ENCODE data around the gene NOVA2. TPM values are rescaled to one million over a fixed set of nuclear protein-coding genes. Genes with fewer than 3 reads are reported as not detected.

The NOVA2 gene
- polyA plus RNA-seq, 3 donors = 2.8 to 4.1 (median 2.9) TPM

- no peak for DNase-seq (ENCODE audit: low read depth in 3 of 3, low spot score in 2 of 3)
Observed at GRCh38 chr19:46002678-46003275, 29.1 kb upstream of the NOVA2 start.

- no peak for DNase-seq (ENCODE audit: low read depth in 3 of 3, low spot score in 2 of 3)
Observed at GRCh38 chr19:46000491-46001246, 27.0 kb upstream of the NOVA2 start.

- DNase-seq (ENCODE audit: low read depth in 3 of 3, low spot score in 2 of 3) = no peak
Observed at GRCh38 chr19:45999653-46000121, 26.0 kb upstream of the NOVA2 start.

GRCh38 chr19:45998834-45999233, 25.2 kb upstream of the NOVA2 start:
- DNase-seq (ENCODE audit: low read depth in 3 of 3, low spot score in 2 of 3) = no peak

GRCh38 chr19:45996933-45997332, 23.3 kb upstream of the NOVA2 start:
- no peak for DNase-seq (ENCODE audit: low read depth in 3 of 3, low spot score in 2 of 3)

GRCh38 chr19:45995715-45996385, 22.2 kb upstream of the NOVA2 start:
- DNase-seq (ENCODE audit: low read depth in 3 of 3, low spot score in 2 of 3) = no peak

- peak; percentile 99 to 100 (median 99) for DNase-seq (ENCODE audit: low read depth in 3 of 3, low spot score in 2 of 3)
Observed at GRCh38 chr19:45994998-45995714, 21.5 kb upstream of the NOVA2 start, which contains the start of gene CCDC61. CCDC61 (plus strand) TSS chr19:45995467; CDS start chr19:46003019, 7,552 bp downstream.

GRCh38 chr19:45994456-45994997, 20.9 kb upstream of the NOVA2 start:
- DNase-seq (ENCODE audit: low read depth in 3 of 3, low spot score in 2 of 3) = no peak

- DNase-seq (ENCODE audit: low read depth in 3 of 3, low spot score in 2 of 3) = no peak
Observed at GRCh38 chr19:45990113-45990728, 16.6 kb upstream of the NOVA2 start.

GRCh38 chr19:45985321-45985720, 11.7 kb upstream of the NOVA2 start:
- DNase-seq (ENCODE audit: low read depth in 3 of 3, low spot score in 2 of 3) = no peak

- DNase-seq (ENCODE audit: low read depth in 3 of 3, low spot score in 2 of 3) = no peak
Observed at GRCh38 chr19:45981350-45981749, 7.7 kb upstream of the NOVA2 start.

- DNase-seq (ENCODE audit: low read depth in 3 of 3, low spot score in 2 of 3) = no peak
Observed at GRCh38 chr19:45978156-45978555, 4.5 kb upstream of the NOVA2 start.

- no peak for DNase-seq (ENCODE audit: low read depth in 3 of 3, low spot score in 2 of 3)
Observed at GRCh38 chr19:45976178-45976577, 2.5 kb upstream of the NOVA2 start.

- DNase-seq (ENCODE audit: low read depth in 3 of 3, low spot score in 2 of 3) = no peak
Observed at GRCh38 chr19:45975306-45976070, 1.8 kb upstream of the NOVA2 start.

GRCh38 chr19:45972947-45973540, 621 bp downstream of the NOVA2 start:
- no peak for DNase-seq (ENCODE audit: low read depth in 3 of 3, low spot score in 2 of 3)

- DNase-seq (ENCODE audit: low read depth in 3 of 3, low spot score in 2 of 3) = no peak
Observed at GRCh38 chr19:45972081-45972946, 1.4 kb downstream of the NOVA2 start.

- no peak for DNase-seq (ENCODE audit: low read depth in 3 of 3, low spot score in 2 of 3)
Observed at GRCh38 chr19:45971260-45971902, 2.3 kb downstream of the NOVA2 start.

- DNase-seq (ENCODE audit: low read depth in 3 of 3, low spot score in 2 of 3) = no peak
Observed at GRCh38 chr19:45969676-45970075, 4.0 kb downstream of the NOVA2 start.

Data from right renal cortex interstitium (tissue), 3 donors.